PC-9 (cell line): ENCODE results near the gene ANKRD2. TPM values are rescaled to one million over a fixed set of nuclear protein-coding genes. Genes with fewer than 3 reads are reported as not detected.

Source experiments
- BruUV-seq: library from RNA; stranded (reverse); fragments of 400-500 nt; replicated peaks from 2 replicates; lab custom pipeline; 2021; lab: Mats Ljungman, UMichigan
- CTCF ChIA-PET: fragments of 300-600 bp; sonication (Branson Sonifier 250); formaldehyde crosslinking; loops from one replicate; lab custom pipeline; 2022; ENCODE audit warnings: antibody characterized with exemption; lab: Charles Lee
- POLR2A ChIA-PET: fragments of 300-600 bp; sonication (Branson Sonifier 250); formaldehyde crosslinking; loops from one replicate; lab custom pipeline; 2022; ENCODE audit warnings: antibody characterized with exemption; ENCODE audit not compliant: unreplicated experiment; lab: Charles Lee
- DNase-seq, 2 experiments: peaks; one replicate each; pipeline versions ENCODE4 v3.0.0 to v3.0.0-alpha.2; 2015 to 2022; ENCODE audit warnings: mixed read lengths in 1 of 2
- H2AFZ ChIP-seq: fragments of 200-600 bp; sonication (generic); 2 replicates; pipeline ENCODE4 v1.8.1; 2017; ENCODE audit warnings: antibody characterized with exemption
- H3F3A ChIP-seq: fragments of 200-600 bp; sonication (generic); 2 replicates; pipeline ENCODE4 v1.8.1; 2017; ENCODE audit warnings: antibody characterized with exemption, mild to moderate bottlenecking, low read depth; ENCODE audit not compliant: insufficient read depth
- H3K27ac ChIP-seq: fragments of 200-600 bp; sonication (generic); 2 replicates; pipeline ENCODE4 v1.6.1; 2016; ENCODE audit warnings: mixed run types
- H3K27me3 ChIP-seq: fragments of 200-600 bp; sonication (generic); 2 replicates; pipeline ENCODE4 v1.6.1; 2016; ENCODE audit warnings: low read depth, mixed run types; ENCODE audit not compliant: insufficient read depth
- H3K36me3 ChIP-seq: fragments of 200-600 bp; sonication (generic); 2 replicates; pipeline ENCODE4 v1.6.1; 2016; ENCODE audit warnings: low read depth, mixed run types
- H3K4me1 ChIP-seq: fragments of 200-600 bp; sonication (generic); replicated peaks from 2 replicates; pipeline ENCODE4 v1.6.1; 2016; ENCODE audit warnings: mixed run types; ENCODE audit not compliant: insufficient read depth
- H3K4me2 ChIP-seq: fragments of 200-600 bp; sonication (generic); 2 replicates; pipeline ENCODE4 v1.6.1; 2017; ENCODE audit warnings: mixed run types
- H3K4me3 ChIP-seq: fragments of 200-600 bp; sonication (generic); 2 replicates; pipeline ENCODE4 v1.6.1; 2016; ENCODE audit warnings: mixed run types
- H3K79me2 ChIP-seq: fragments of 200-600 bp; sonication (generic); 2 replicates; pipeline ENCODE4 v1.6.1; 2017; ENCODE audit warnings: low read depth, mixed run types
- H3K9me2 ChIP-seq: fragments of 200-600 bp; sonication (generic); 2 replicates; pipeline ENCODE4 v1.8.1; 2017; ENCODE audit warnings: mild to moderate bottlenecking; ENCODE audit not compliant: insufficient read depth
- H3K9me3 ChIP-seq: fragments of 200-600 bp; sonication (generic); 2 replicates; pipeline ENCODE4 v1.8.1; 2016; ENCODE audit warnings: low read depth; ENCODE audit not compliant: insufficient read depth
- H4K20me1 ChIP-seq: fragments of 200-600 bp; sonication (generic); 2 replicates; pipeline ENCODE4 v1.8.1; 2017; ENCODE audit not compliant: insufficient read depth
- CTCF ChIP-seq: fragments of 200-600 bp; sonication (generic); conservative IDR thresholded peaks from 2 replicates; pipeline ENCODE4 v1.6.1; 2017; ENCODE audit warnings: mixed run types, antibody characterized with exemption, mild to moderate bottlenecking, moderate library complexity
- EZH2 ChIP-seq: fragments of 200-600 bp; sonication (generic); IDR thresholded peaks from 2 replicates; pipeline ENCODE4 v1.8.0; 2017; ENCODE audit warnings: antibody characterized with exemption, low read depth
- intact Hi-C: fragments of 100-400 bp; cut with micrococcal nuclease; formaldehyde crosslinking; loops from one replicate; pipeline ENCODE4 v1.10.0; 2022; ENCODE audit not compliant: unreplicated experiment
- total RNA-seq: library from RNA; stranded (reverse); gene quantifications from 2 replicates; pipeline ENCODE4 v1.2.3, GENCODE V29; 2021

The ANKRD2 gene
- total RNA-seq, 1 experiment from 2014 or later: 8.4 TPM

GRCh38 chr10:97571622-97572021 is 957 bp upstream of the ANKRD2 start:
- ChIA-PET POLR2A (no interaction called here), CTCF (interaction anchor here (0.7 to 1.7 kb wide), 5 partner anchors 12 to 157 kb away, joined by 3 to 5 read pairs (median 4); partner anchors contain the start of gene HOGA1)
- Histone ChIP-seq H3F3A (peaks cover 44% of the 10 kb centered on the region; the same call in 1 of the 2 replicates), H3K4me2 (peak overlapping the region; percentile 76), H3K36me3 (no peaks in the 10 kb centered on the region), H3K79me2 (no peaks in the 10 kb centered on the region), H3K9me3 (no peaks in the 10 kb centered on the region), H3K4me1 (peaks cover 65% of the 10 kb centered on the region), H3K27ac (peak overlapping the region; percentile 93), H3K9me2 (no peaks in the 10 kb centered on the region), H4K20me1 (no peaks in the 10 kb centered on the region), H3K4me3 (peak overlapping the region; percentile 14; the same call in 1 of the 2 replicates), H3K27me3 (no peaks in the 10 kb centered on the region), H2AFZ (no peak overlapping the region)
- no TSS peak for BruUV-seq
- TF ChIP-seq EZH2 (no peak), CTCF (no peak)
- DNase-seq: peak; percentile 77 to 96
- intact Hi-C loops: loop anchor here (1.0 to 5.0 kb wide), 2 partner anchors 73 to 109 kb away; partner anchors contain the start of genes MMS19 and UBTD1

GRCh38 chr10:97573021-97573420 is 442 bp downstream of the ANKRD2 start:
- Histone ChIP-seq H3K36me3 (no peaks in the 10 kb centered on the region), H3K27me3 (no peaks in the 10 kb centered on the region), H3K4me1 (peaks cover 60% of the 10 kb centered on the region), H3F3A (peaks cover 43% of the 10 kb centered on the region; the same call in 1 of the 2 replicates), H3K4me3 (no peak overlapping the region), H3K9me2 (no peaks in the 10 kb centered on the region), H3K4me2 (peak overlapping the region; percentile 76; the same call in 1 of the 2 replicates), H3K9me3 (no peaks in the 10 kb centered on the region), H3K27ac (0 out of 2 replicates have a peak overlapping the region, but pooled peaks have one; percentile 93), H2AFZ (no peak overlapping the region), H4K20me1 (no peaks in the 10 kb centered on the region), H3K79me2 (no peaks in the 10 kb centered on the region)
- no peak for TF ChIP-seq CTCF
- TF ChIP-seq EZH2: no peak
- intact Hi-C loops: loop anchor here (5.0 kb wide), 1 partner anchor 111 kb away; no protein-coding TSS in a partner anchor
- no peak for DNase-seq
- POLR2A ChIA-PET: no interaction called here
- BruUV-seq: no TSS peak
- CTCF ChIA-PET: interaction anchor here (0.6 to 1.7 kb wide), 2 partner anchors 33 to 40 kb away, joined by 5 read pairs; no protein-coding TSS in a partner anchor

GRCh38 chr10:97573672-97574071 is 1.1 kb downstream of the ANKRD2 start:
- Histone ChIP-seq H3K4me2 (no peak overlapping the region), H3K79me2 (no peaks in the 10 kb centered on the region), H3F3A (peaks cover 43% of the 10 kb centered on the region; the same call in 1 of the 2 replicates), H2AFZ (no peak overlapping the region), H3K9me3 (no peaks in the 10 kb centered on the region), H3K4me1 (peaks cover 60% of the 10 kb centered on the region), H3K4me3 (no peak overlapping the region), H3K36me3 (no peaks in the 10 kb centered on the region), H3K9me2 (no peaks in the 10 kb centered on the region), H3K27ac (peak overlapping the region; percentile 43), H4K20me1 (no peaks in the 10 kb centered on the region), H3K27me3 (no peaks in the 10 kb centered on the region)
- TF ChIP-seq CTCF (no peak), EZH2 (no peak)
- BruUV-seq: no TSS peak
- ChIA-PET POLR2A (no interaction called here), CTCF (no interaction called here)
- DNase-seq: no peak
- intact Hi-C loops: loop anchor here (1.0 to 5.0 kb wide), 4 partner anchors 31 to 111 kb away; no protein-coding TSS in a partner anchor
